SU-DHL-6 (cell line): Measurements from ENCODE around the gene DROSHA.

Source experiments
- H2AFZ ChIP-seq: fragments of 200-600 bp; sonication (generic); 2 replicates; pipeline ENCODE4 v1.6.1; 2014; ENCODE audit warnings: low read depth, mild to moderate bottlenecking, moderate library complexity, mixed read lengths, antibody characterized with exemption, low read length; ENCODE audit not compliant: severe bottlenecking
- H3F3A ChIP-seq: fragments of 200-600 bp; shearing (Covaris generic); 2 replicates; pipeline ENCODE4 v1.6.0; 2016; ENCODE audit warnings: antibody characterized with exemption, mild to moderate bottlenecking; ENCODE audit not compliant: insufficient read depth
- H3K27ac ChIP-seq: fragments of 200-600 bp; sonication (generic); 2 replicates; pipeline ENCODE4 v1.5.1; 2016; ENCODE audit warnings: low read depth, mild to moderate bottlenecking, low read length, moderate library complexity, mixed read lengths
- H3K27me3 ChIP-seq: fragments of 200-600 bp; sonication (generic), shearing (Covaris generic); 2 replicates; pipeline ENCODE4 v1.6.0; 2014; ENCODE audit warnings: mild to moderate bottlenecking, low read length
- H3K36me3 ChIP-seq: fragments of 200-600 bp; sonication (generic); 2 replicates; pipeline ENCODE4 v1.6.1; 2014; ENCODE audit warnings: mild to moderate bottlenecking, low read length, mixed read lengths
- H3K4me2 ChIP-seq: fragments of 300-600, 200-600 bp; shearing (Covaris generic), sonication (generic); 2 replicates; pipeline ENCODE4 v1.6.0; 2014; ENCODE audit warnings: low read length, low read depth, mild to moderate bottlenecking; ENCODE audit not compliant: poor library complexity, severe bottlenecking
- H3K4me3 ChIP-seq: fragments of 200-600 bp; sonication (generic); 2 replicates; pipeline ENCODE4 v1.5.1; 2014; ENCODE audit warnings: antibody characterized with exemption, low read length, mild to moderate bottlenecking, mixed read lengths; ENCODE audit not compliant: insufficient read depth, poor library complexity, severe bottlenecking
- H3K79me2 ChIP-seq: fragments of 200-600 bp; sonication (generic); 2 replicates; pipeline ENCODE4 v1.6.1; 2014; ENCODE audit warnings: mild to moderate bottlenecking, low read length, moderate library complexity; ENCODE audit not compliant: insufficient read depth
- H3K9ac ChIP-seq: fragments of 200-600 bp; sonication (generic); 2 replicates; pipeline ENCODE4 v1.7.0; 2014; ENCODE audit warnings: mild to moderate bottlenecking, low read length
- H3K9me2 ChIP-seq: fragments of 200-600 bp; sonication (generic); replicated peaks from 2 replicates; pipeline ENCODE4 v1.6.1; 2014; ENCODE audit warnings: low read length; ENCODE audit not compliant: insufficient read depth
- H3K9me3 ChIP-seq: fragments of 200-600 bp; sonication (generic); 2 replicates; pipeline ENCODE4 v1.6.1; 2014; ENCODE audit warnings: low read length, mixed read lengths; ENCODE audit not compliant: insufficient read depth
- H4K20me1 ChIP-seq: fragments of 200-600 bp; sonication (generic); 2 replicates; pipeline ENCODE4 v1.6.1; 2014; ENCODE audit warnings: low read depth, mild to moderate bottlenecking, antibody characterized with exemption, low read length, moderate library complexity, mixed read lengths
- CTCF ChIP-seq: fragments of 200-600 bp; sonication (generic); IDR thresholded peaks from one replicate; pipeline ENCODE4 v1.5.1; 2017; ENCODE audit warnings: antibody characterized with exemption, mild to moderate bottlenecking, low read length, moderate library complexity; ENCODE audit not compliant: insufficient read depth, poor library complexity, severe bottlenecking
- EZH2phosphoT487 ChIP-seq: fragments of 200-600 bp; sonication (generic), shearing (Covaris generic); conservative IDR thresholded peaks from 2 replicates; pipeline ENCODE4 v1.6.1; 2018; ENCODE audit warnings: mild to moderate bottlenecking, antibody characterized with exemption, low read length, moderate library complexity, mixed read lengths

DROSHA gene

GRCh38 chr5:31537349-31537748 is 5.5 kb upstream of the DROSHA start:
- Histone ChIP-seq H3K79me2 (peaks cover 19% of the 10 kb centered on the region), H3K4me2 (no peak overlapping the region), H3F3A (no peaks in the 10 kb centered on the region), H3K9me3 (no peaks in the 10 kb centered on the region), H2AFZ (no peak overlapping the region), H3K9ac (no peak overlapping the region), H3K36me3 (peaks cover 48% of the 10 kb centered on the region), H3K9me2 (no peaks in the 10 kb centered on the region), H3K27me3 (no peaks in the 10 kb centered on the region), H3K4me3 (no peak overlapping the region), H3K27ac (no peak overlapping the region), H4K20me1 (no peaks in the 10 kb centered on the region)
- TF ChIP-seq EZH2phosphoT487 (no peak), CTCF (no peak)

GRCh38 chr5:31536873-31537272 is 5.0 kb upstream of the DROSHA start:
- no peaks in the 10 kb centered on the region for H4K20me1 ChIP-seq
- H3K9me3 ChIP-seq, result no peaks in the 10 kb centered on the region
- H3F3A ChIP-seq, result no peaks in the 10 kb centered on the region
- peaks cover 20% of the 10 kb centered on the region for H3K79me2 ChIP-seq
- no peak overlapping the region for H2AFZ ChIP-seq
- H3K27me3 ChIP-seq, result no peaks in the 10 kb centered on the region
- TF ChIP-seq EZH2phosphoT487, result no peak
- no peak for TF ChIP-seq CTCF
- no peak overlapping the region for H3K4me2 ChIP-seq
- H3K27ac ChIP-seq, result no peak overlapping the region
- H3K9me2 ChIP-seq, result no peaks in the 10 kb centered on the region
- H3K4me3 ChIP-seq, result no peak overlapping the region
- H3K9ac ChIP-seq, result no peak overlapping the region
- peaks cover 46% of the 10 kb centered on the region for H3K36me3 ChIP-seq

- H3K9me2 ChIP-seq, result no peaks in the 10 kb centered on the region
- H3K27me3 ChIP-seq, result no peaks in the 10 kb centered on the region
- H3K9me3 ChIP-seq, result no peaks in the 10 kb centered on the region
- peak overlapping the region; percentile 85 for H3K4me2 ChIP-seq
- peaks cover 28% of the 10 kb centered on the region; the same call in 1 of the 2 replicates for H3K36me3 ChIP-seq
- H3K27ac ChIP-seq, result no peak overlapping the region
- TF ChIP-seq CTCF (no peak), EZH2phosphoT487 (no peak)
- no peaks in the 10 kb centered on the region for H3F3A ChIP-seq
- peaks cover 42% of the 10 kb centered on the region for H3K79me2 ChIP-seq
- no peak overlapping the region for H2AFZ ChIP-seq
- H3K4me3 ChIP-seq, result no peak overlapping the region
- no peaks in the 10 kb centered on the region for H4K20me1 ChIP-seq
- no peak overlapping the region for H3K9ac ChIP-seq
Observed at GRCh38 chr5:31534527-31535046, 2.7 kb upstream of the DROSHA start.
